Neural progenitor cell (in vitro differentiated cells): ENCODE measurements around the gene KANK3. TPM values are rescaled to one million over a fixed set of nuclear protein-coding genes. Genes with fewer than 3 reads are reported as not detected.

ENCODE experiments used
- DNase-seq: peaks from one replicate; pipeline ENCODE4 v3.0.0-alpha.2; 2016; ENCODE audit warnings: low spot score
- H2AFZ ChIP-seq: fragments of 200-600 bp; sonication (generic); replicated peaks from 2 replicates; pipeline ENCODE4 v1.6.1; 2016; ENCODE audit warnings: antibody characterized with exemption
- H3F3A ChIP-seq: fragments of 200-600 bp; sonication (generic); 2 replicates; pipeline ENCODE4 v1.6.1; 2016; ENCODE audit warnings: antibody characterized with exemption, low read depth
- H3K27ac ChIP-seq: fragments of 200-600 bp; sonication (generic); 2 replicates; pipeline ENCODE4 v1.5.1; 2016; ENCODE audit warnings: mild to moderate bottlenecking
- H3K27me3 ChIP-seq: fragments of 200-600 bp; sonication (generic); 2 replicates; pipeline ENCODE4 v1.6.1; 2016; ENCODE audit warnings: mild to moderate bottlenecking, moderate library complexity
- H3K36me3 ChIP-seq: fragments of 200-600 bp; sonication (generic); 2 replicates; pipeline ENCODE4 v1.5.1; 2016
- H3K4me1 ChIP-seq: fragments of 200-600 bp; sonication (generic); 2 replicates; pipeline ENCODE4 v1.6.1; 2016; ENCODE audit warnings: mixed run types
- H3K4me2 ChIP-seq: fragments of 200-600 bp; sonication (generic); 2 replicates; pipeline ENCODE4 v1.6.1; 2016
- H3K4me3 ChIP-seq: fragments of 200-600 bp; sonication (generic); 2 replicates; pipeline ENCODE4 v1.5.1; 2016
- H3K79me2 ChIP-seq: fragments of 200-600 bp; sonication (generic); 2 replicates; pipeline ENCODE4 v1.6.1; 2016; ENCODE audit warnings: low read depth
- H3K9ac ChIP-seq: fragments of 200-600 bp; sonication (generic); 2 replicates; pipeline ENCODE4 v1.6.1; 2016
- H3K9me3 ChIP-seq: fragments of 200-600 bp; sonication (generic); 2 replicates; pipeline ENCODE4 v1.5.1; 2016; ENCODE audit warnings: low read depth
- H4K20me1 ChIP-seq: fragments of 200-600 bp; sonication (generic); 2 replicates; pipeline ENCODE4 v1.6.1; 2016; ENCODE audit warnings: low read depth
- H3K27ac Mint-ChIP-seq: 3 replicates; pipeline ENCODE4 v1.8.0; 2021; ENCODE audit warnings: mixed read lengths
- H3K27me3 Mint-ChIP-seq: 2 replicates; pipeline ENCODE4 v1.8.0; 2022; ENCODE audit warnings: low read depth, mild to moderate bottlenecking, inconsistent platforms, moderate library complexity, mixed read lengths; ENCODE audit not compliant: insufficient read depth
- H3K36me3 Mint-ChIP-seq: 3 replicates; pipeline ENCODE4 v1.8.0; 2021; ENCODE audit warnings: mixed read lengths
- H3K4me1 Mint-ChIP-seq: 3 replicates; pipeline ENCODE4 v1.8.0; 2021; ENCODE audit warnings: mixed read lengths
- H3K4me3 Mint-ChIP-seq: 3 replicates; pipeline ENCODE4 v1.8.0; 2021; ENCODE audit warnings: mild to moderate bottlenecking, moderate library complexity, mixed read lengths
- H3K9me3 Mint-ChIP-seq: 3 replicates; pipeline ENCODE4 v1.8.0; 2020; ENCODE audit warnings: mixed read lengths
- EZH2 ChIP-seq: fragments of 200-600 bp; sonication (generic); IDR thresholded peaks from 2 replicates; pipeline ENCODE4 v1.6.1; 2017; ENCODE audit warnings: antibody characterized with exemption, mild to moderate bottlenecking, moderate library complexity
- EZH2phosphoT487 ChIP-seq: fragments of 200-600 bp; sonication (generic); IDR thresholded peaks from 2 replicates; pipeline ENCODE4 v1.6.1; 2017; ENCODE audit warnings: antibody characterized with exemption
- total RNA-seq: library from RNA; depleted of rRNA; stranded (reverse); fragments of >200 nt; gene quantifications from 2 replicates; pipeline ENCODE4 v1.2.3, GENCODE V29; 2015; ENCODE audit warnings: low replicate concordance
- TF ChIP-seq, protein P1 (sequence below): fragments of 200-600 bp; sonication (generic); IDR thresholded peaks from 2 replicates; pipeline ENCODE4 v1.5.1; 2017; ENCODE audit warnings: antibody characterized with exemption, mild to moderate bottlenecking

The KANK3 gene
- total RNA-seq, 1 donor from 2014 or later = not detected

GRCh38 chr19:8390617-8390981 lies 47.5 kb upstream of the KANK3 start:
- H3K4me1 Mint-ChIP-seq = peaks cover 14% of the 10 kb centered on the region
- peak overlapping the region; percentile 83 for H3K4me3 Mint-ChIP-seq
- peaks cover 58% of the 10 kb centered on the region for H3K79me2 ChIP-seq
- H3K9ac ChIP-seq = peak overlapping the region; percentile 99
- H3K36me3 ChIP-seq = no peaks in the 10 kb centered on the region
- H3F3A ChIP-seq = peaks cover 21% of the 10 kb centered on the region
- peaks cover 35% of the 10 kb centered on the region for H4K20me1 ChIP-seq
- H3K9me3 ChIP-seq = no peaks in the 10 kb centered on the region
- TF ChIP-seq EZH2phosphoT487 = no peak
- TF ChIP-seq, protein P1, sequence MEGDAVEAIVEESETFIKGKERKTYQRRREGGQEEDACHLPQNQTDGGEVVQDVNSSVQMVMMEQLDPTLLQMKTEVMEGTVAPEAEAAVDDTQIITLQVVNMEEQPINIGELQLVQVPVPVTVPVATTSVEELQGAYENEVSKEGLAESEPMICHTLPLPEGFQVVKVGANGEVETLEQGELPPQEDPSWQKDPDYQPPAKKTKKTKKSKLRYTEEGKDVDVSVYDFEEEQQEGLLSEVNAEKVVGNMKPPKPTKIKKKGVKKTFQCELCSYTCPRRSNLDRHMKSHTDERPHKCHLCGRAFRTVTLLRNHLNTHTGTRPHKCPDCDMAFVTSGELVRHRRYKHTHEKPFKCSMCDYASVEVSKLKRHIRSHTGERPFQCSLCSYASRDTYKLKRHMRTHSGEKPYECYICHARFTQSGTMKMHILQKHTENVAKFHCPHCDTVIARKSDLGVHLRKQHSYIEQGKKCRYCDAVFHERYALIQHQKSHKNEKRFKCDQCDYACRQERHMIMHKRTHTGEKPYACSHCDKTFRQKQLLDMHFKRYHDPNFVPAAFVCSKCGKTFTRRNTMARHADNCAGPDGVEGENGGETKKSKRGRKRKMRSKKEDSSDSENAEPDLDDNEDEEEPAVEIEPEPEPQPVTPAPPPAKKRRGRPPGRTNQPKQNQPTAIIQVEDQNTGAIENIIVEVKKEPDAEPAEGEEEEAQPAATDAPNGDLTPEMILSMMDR = no peak
- TF ChIP-seq EZH2 = no peak
- H3K36me3 Mint-ChIP-seq = peaks cover 10% of the 10 kb centered on the region
- no peaks in the 10 kb centered on the region for H3K9me3 Mint-ChIP-seq
- peak overlapping the region; percentile 79 for H3K4me2 ChIP-seq
- H3K27me3 Mint-ChIP-seq = peaks cover 12% of the 10 kb centered on the region
- peak; percentile 96 for DNase-seq
- H3K4me1 ChIP-seq = no peaks in the 10 kb centered on the region
- H2AFZ ChIP-seq = peak overlapping the region; percentile 80
- no peak overlapping the region for H3K27ac Mint-ChIP-seq
- H3K27me3 ChIP-seq = no peaks in the 10 kb centered on the region
- H3K4me3 ChIP-seq = peak overlapping the region; percentile 94
- H3K27ac ChIP-seq = peak overlapping the region; percentile 99

DNA sequence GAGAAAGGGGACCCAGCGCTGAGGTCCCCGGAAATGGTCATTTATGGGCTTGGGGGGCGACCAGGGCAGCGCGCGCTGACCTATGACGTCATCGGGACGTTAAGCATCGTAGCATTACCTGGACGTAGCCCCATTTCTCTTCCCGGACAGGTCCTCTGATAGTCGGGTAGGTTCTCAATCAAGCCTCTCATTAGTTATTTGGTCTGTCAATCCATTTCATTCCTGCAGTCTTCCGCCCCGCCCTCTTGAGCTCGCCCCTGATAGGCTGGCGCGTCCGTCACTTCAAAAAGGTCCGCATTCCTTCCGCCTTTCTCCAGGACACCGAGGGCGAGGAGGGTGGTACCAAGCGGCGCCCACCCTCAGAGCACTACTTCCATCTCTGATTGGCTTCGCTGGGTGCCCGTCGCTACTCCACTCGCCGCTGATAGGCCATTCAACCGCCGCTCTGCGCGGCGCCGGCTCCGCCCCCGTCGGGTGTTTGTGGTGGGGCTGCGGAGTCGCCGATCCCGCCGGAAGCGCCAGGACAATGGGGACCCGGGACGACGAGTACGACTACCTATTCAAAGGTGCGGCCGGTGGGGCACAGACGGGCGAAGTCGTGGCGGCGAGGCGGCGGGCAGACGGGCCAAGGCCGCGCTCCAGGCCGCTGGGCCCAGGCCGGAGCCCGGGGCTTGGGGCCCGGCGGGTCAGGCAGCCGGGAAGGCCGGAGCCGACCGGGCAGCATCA lies 47.0 kb upstream of the KANK3 start, which contains the start of gene RAB11B:
RAB11B (plus strand) TSS at position 470 of the 726 bp plus-strand sequence; CDS start at position 527, 57 bp downstream.
- peaks cover 14% of the 10 kb centered on the region for H3K4me1 Mint-ChIP-seq
- peak within 1 kb of the TSS; percentile 83 for H3K4me2 ChIP-seq
- H3K36me3 Mint-ChIP-seq = peaks cover 10% of the 10 kb centered on the region
- H3K9me3 ChIP-seq = no peaks in the 10 kb centered on the region
- peak within 1 kb of the TSS; percentile 94 for H3K4me3 ChIP-seq
- peaks cover 10% of the 10 kb centered on the region for H3K27me3 Mint-ChIP-seq
- H3K4me1 ChIP-seq = no peaks in the 10 kb centered on the region
- H3K36me3 ChIP-seq = no peaks in the 10 kb centered on the region
- H3K27ac Mint-ChIP-seq = peak within 1 kb of the TSS; percentile 93
- DNase-seq = peak; percentile 100
- TF ChIP-seq EZH2 (no peak), EZH2phosphoT487 (no peak)
- TF ChIP-seq, protein P1 = no peak
- H3K27me3 ChIP-seq = no peaks in the 10 kb centered on the region
- H3K4me3 Mint-ChIP-seq = peak within 1 kb of the TSS; percentile 94
- H4K20me1 ChIP-seq = peaks cover 31% of the 10 kb centered on the region
- H3K9me3 Mint-ChIP-seq = no peaks in the 10 kb centered on the region
- H3K79me2 ChIP-seq = peaks cover 52% of the 10 kb centered on the region
- peak within 1 kb of the TSS; percentile 99 for H3K9ac ChIP-seq
- peak within 1 kb of the TSS; percentile 99 for H3K27ac ChIP-seq
- H2AFZ ChIP-seq = peak within 1 kb of the TSS; percentile 80
- peaks cover 21% of the 10 kb centered on the region for H3F3A ChIP-seq

DNA sequence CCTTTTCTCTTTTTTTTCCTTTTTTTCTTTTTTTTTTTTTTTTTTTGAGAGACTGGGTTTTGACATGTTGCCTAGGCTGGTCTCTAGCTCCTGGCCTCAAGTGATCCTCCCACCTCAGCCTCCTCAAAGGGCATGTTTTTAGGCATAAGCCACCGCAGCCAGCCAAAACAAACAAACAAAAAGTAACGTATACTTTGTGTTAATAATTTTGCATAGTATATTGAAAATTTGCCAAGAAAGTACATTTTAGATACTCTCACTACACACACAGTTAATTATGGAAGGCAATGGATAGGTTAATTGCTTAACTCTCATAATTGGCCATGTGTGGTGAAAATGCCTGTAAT lies 45.5 kb upstream of the KANK3 start:
- Histone ChIP-seq H3K79me2 (peaks cover 39% of the 10 kb centered on the region), H3K4me3 (no peak overlapping the region), H4K20me1 (peaks cover 23% of the 10 kb centered on the region), H3K27me3 (no peaks in the 10 kb centered on the region), H3K27ac (no peak overlapping the region), H3K9me3 (no peaks in the 10 kb centered on the region), H3F3A (peaks cover 21% of the 10 kb centered on the region), H3K36me3 (no peaks in the 10 kb centered on the region), H3K4me2 (peak overlapping the region; percentile 83), H2AFZ (no peak overlapping the region), H3K9ac (no peak overlapping the region), H3K4me1 (no peaks in the 10 kb centered on the region)
- no peak for DNase-seq
- TF ChIP-seq EZH2 (no peak), EZH2phosphoT487 (no peak)
- TF ChIP-seq, protein P1 = no peak
- Mint-ChIP-seq H3K36me3 (peaks cover 10% of the 10 kb centered on the region), H3K27ac (no peak overlapping the region), H3K9me3 (no peaks in the 10 kb centered on the region), H3K4me1 (peaks cover 12% of the 10 kb centered on the region), H3K4me3 (peak overlapping the region; percentile 72), H3K27me3 (peaks cover 10% of the 10 kb centered on the region)
